Adrenal gland (tissue), 5 donors: ENCODE data around the gene GJA3.

Experiments
- CTCF ChIP-seq, 6 experiments: fragments of 450-650 bp in 4 of 6; fragments of 200-600 bp in 2 of 6; sonication (generic) in 1 of 6; IDR thresholded peaks; 1 replicate in 5 of 6; 2 replicates in 1 of 6; pipeline versions ENCODE4 v1.5.1 to v1.8.0; 2016 to 2021; ENCODE audit warnings: antibody characterized with exemption in 6 of 6, mild to moderate bottlenecking in 2 of 6, moderate library complexity in 1 of 6
- POLR2A ChIP-seq, 2 donors: fragments of 450-650 bp; IDR thresholded peaks; one replicate each; pipeline ENCODE4 v1.6.1; 2017; ENCODE audit warnings: antibody characterized with exemption in 2 of 2, mild to moderate bottlenecking in 2 of 2, moderate library complexity in 1 of 2
- donor health status: DM: no; HTN: no; CAD: no.

GRCh38 chr13:20151612-20152011 is 9.2 kb downstream of the GJA3 start:
- no peak for TF ChIP-seq CTCF (IDR thresholded peaks at IDR 0.05)
- no peak for TF ChIP-seq POLR2A (IDR thresholded peaks at IDR 0.05)
